Activated naive CD8-positive, alpha-beta T cell (primary cell): Measurements from ENCODE around the gene ITPKB.

ENCODE experiments used
- H3K27ac Mint-ChIP-seq: one replicate; pipeline ENCODE4 v1.8.0; 2021; ENCODE audit warnings: mixed read lengths
- H3K27me3 Mint-ChIP-seq: one replicate; pipeline ENCODE4 v1.8.0; 2021; ENCODE audit warnings: mixed read lengths
- H3K36me3 Mint-ChIP-seq: one replicate; pipeline ENCODE4 v1.8.0; 2021; ENCODE audit warnings: mixed read lengths
- H3K4me1 Mint-ChIP-seq: one replicate; pipeline ENCODE4 v1.8.0; 2021; ENCODE audit warnings: low read depth, mixed read lengths
- H3K4me3 Mint-ChIP-seq: one replicate; pipeline ENCODE4 v1.8.0; 2021; ENCODE audit warnings: mild to moderate bottlenecking, mixed read lengths
- H3K9me3 Mint-ChIP-seq: one replicate; pipeline ENCODE4 v1.8.0; 2021; ENCODE audit warnings: low read depth, mixed read lengths

Gene ITPKB

DNA sequence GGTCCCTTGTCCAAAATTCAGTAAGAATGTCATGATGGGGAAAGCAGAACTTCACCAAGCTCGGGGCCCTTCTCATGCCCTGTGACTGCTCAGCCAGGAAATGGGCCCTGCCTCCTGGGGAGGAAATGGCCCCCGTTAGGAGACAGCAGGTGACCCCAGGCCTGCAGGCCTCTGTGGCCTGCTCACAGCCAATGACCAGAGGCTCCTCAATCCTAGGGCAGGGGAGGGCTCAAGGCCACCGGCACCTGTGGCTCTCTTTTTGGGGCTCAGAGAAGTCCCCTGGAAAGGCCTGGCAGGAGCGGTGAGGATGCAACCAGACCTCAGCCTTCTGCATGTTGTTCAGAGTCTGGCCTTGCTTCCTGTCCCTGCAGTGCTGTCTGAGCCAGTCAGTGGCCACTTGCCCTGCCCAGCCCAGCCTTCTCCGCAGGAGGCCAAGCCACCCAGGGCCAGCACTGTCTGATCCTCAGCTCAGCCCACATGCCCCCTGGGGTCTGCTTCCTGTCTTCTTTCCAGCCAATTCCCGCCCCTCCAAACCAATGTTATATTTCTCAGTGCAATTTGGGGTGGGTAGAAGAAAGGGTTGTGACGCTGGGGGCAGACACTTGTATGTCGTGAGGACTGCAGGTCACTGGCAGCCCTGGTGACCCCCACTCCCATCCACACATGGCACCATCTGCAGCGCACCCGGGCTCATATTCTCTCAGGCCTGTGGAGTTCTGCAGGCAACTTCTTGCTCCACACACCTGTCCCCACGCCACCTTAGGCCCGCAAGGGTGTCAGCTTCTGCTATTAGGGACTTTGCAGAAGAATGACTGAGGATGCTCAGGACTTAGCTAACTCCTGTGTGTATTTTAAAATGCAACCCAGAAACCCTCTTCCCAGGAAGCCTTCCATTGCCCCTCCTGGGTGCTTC lies 83.6 kb downstream of the ITPKB start:
- Mint-ChIP-seq H3K27ac (no peak overlapping the region), H3K4me1 (peaks cover 17% of the 10 kb centered on the region), H3K4me3 (peak overlapping the region; percentile 40), H3K9me3 (no peaks in the 10 kb centered on the region), H3K36me3 (no peaks in the 10 kb centered on the region), H3K27me3 (no peaks in the 10 kb centered on the region)

DNA sequence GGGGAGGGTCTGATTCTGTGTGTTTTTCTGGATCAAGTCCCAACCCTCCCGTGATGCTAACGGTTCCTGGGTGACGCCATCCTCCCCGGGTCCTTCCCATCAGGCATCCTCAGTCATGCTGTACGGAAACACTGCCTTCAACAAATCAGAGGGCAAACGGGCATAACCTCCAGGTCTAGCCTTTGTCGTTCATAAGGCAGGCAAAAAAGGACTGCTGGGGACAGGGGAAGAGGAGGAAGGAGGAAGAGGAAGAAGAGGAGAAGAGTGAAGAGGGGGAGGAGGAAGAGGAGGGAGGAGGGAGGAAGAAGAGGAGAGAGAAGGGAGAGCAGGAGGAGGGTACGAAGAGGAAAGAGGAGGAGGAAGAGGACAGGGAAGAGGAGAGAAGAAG lies 84.4 kb downstream of the ITPKB start:
- Mint-ChIP-seq H3K9me3 (no peaks in the 10 kb centered on the region), H3K4me1 (peaks cover 9% of the 10 kb centered on the region), H3K4me3 (peak overlapping the region; percentile 80), H3K36me3 (no peaks in the 10 kb centered on the region), H3K27me3 (no peaks in the 10 kb centered on the region), H3K27ac (no peak overlapping the region)

DNA sequence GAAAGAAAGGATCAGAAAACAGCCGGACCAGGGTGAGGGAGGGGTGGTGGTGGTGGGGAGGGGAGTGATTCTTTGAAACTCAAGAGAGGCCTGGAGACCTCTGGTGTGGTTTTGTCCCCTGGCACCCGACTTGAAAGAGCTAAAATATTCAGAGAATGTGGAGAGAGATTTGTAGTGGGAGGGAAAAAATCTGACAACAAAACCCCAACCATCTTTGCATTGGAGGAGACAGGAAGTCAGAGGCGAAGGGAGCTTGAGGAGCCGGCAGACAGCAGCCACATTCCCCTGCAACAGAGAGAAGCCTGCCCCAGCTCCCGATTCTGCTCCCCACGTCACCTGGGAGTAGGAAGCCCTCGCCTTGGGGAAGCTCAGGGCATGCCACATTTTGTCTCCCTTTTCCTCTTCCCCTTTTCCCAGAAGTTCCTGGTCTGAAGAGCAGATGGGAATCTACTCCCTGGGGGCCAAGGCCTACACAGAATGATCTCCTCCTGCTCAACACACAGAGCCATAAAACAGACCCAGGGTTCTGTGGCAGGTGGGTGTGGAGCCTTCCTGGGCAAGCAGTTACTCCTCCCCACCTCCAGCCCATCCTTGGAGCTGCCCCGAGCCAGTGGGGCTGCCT lies 84.9 kb downstream of the ITPKB start:
- H3K27ac Mint-ChIP-seq: no peak overlapping the region
- no peaks in the 10 kb centered on the region for H3K9me3 Mint-ChIP-seq
- peaks cover 8% of the 10 kb centered on the region for H3K4me1 Mint-ChIP-seq
- peaks cover 2% of the 10 kb centered on the region for H3K36me3 Mint-ChIP-seq
- peak overlapping the region; percentile 80 for H3K4me3 Mint-ChIP-seq
- H3K27me3 Mint-ChIP-seq: no peaks in the 10 kb centered on the region

DNA sequence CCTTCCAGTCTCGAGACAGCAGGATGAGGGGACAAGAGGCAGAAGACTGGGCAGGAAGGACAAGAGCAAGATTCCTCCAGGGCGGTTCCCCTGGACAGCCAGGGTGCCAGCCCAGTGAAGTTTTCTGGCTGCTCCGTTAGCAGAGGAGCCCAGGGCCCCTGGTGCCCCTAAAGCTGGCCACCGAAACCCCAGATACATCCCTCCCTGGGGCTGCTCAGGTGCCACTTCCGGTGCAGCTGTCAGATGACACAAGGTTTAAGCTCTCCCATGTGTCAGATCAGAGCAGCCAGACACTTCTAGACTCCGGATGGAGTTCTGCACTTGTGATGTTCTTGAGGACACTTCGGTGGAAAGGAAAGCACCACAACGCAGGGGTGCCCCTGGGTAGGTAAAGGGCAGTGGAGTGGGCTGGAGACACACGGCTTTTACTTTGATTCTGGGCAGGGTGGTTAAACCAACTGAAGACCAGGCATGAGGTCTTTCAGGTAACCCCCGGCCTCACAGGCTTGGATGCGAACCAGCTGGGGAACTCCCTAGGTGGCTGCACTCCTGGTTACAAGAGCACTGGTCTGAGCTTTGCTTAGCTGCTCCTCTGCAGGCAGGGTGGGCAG lies 85.7 kb downstream of the ITPKB start:
- Mint-ChIP-seq H3K36me3 (peaks cover 2% of the 10 kb centered on the region), H3K4me3 (peak overlapping the region; percentile 80)

DNA sequence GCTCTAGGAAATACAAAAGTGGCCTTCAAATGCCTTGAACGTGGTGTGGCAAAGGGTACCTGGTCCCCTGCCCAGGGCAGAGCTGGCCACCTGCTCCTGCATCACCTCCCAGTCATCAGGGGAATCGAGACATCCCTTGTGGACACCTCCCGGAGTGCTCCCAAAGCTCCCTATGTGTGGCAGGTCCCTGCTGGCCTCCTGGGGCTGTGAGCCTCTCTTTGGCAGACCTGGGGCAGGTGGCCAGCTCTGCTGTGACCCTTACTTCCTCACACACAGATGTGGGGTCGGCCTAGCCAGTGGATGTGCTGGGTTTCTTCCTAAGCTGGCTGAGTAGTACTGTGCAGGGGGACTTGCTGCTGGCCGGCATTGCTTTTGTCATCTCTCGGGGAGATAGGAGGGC lies 86.5 kb downstream of the ITPKB start:
- peaks cover 17% of the 10 kb centered on the region for H3K4me1 Mint-ChIP-seq
- no peak overlapping the region for H3K27ac Mint-ChIP-seq
- no peaks in the 10 kb centered on the region for H3K27me3 Mint-ChIP-seq
- peak overlapping the region; percentile 80 for H3K4me3 Mint-ChIP-seq
- H3K9me3 Mint-ChIP-seq: no peaks in the 10 kb centered on the region
- peaks cover 8% of the 10 kb centered on the region for H3K36me3 Mint-ChIP-seq

More for the DNA sequence above, 85.7 kb downstream of the ITPKB start:
- Mint-ChIP-seq H3K27ac (no peak overlapping the region), H3K27me3 (no peaks in the 10 kb centered on the region), H3K4me1 (peaks cover 11% of the 10 kb centered on the region), H3K9me3 (no peaks in the 10 kb centered on the region)

DNA sequence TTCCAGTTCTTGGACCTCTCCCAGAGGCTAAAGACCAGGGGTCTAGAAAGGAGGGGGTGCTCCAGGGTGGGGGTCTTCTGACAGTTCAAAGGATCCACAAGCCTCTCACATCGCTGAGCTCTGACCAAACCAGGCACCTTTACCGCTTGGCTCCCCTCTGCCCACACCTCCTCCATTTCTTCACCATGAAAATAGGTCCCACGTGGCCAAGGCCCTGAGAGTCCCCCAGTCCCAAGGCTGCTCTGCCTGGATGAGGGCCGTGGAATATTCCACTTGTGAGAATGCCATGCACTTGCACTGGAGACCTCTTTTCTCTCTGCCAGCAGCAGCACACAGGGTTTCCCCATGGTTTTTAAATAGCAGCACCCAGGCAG lies 87.4 kb downstream of the ITPKB start:
- Mint-ChIP-seq H3K4me3 (no peak overlapping the region), H3K4me1 (peaks cover 25% of the 10 kb centered on the region), H3K36me3 (peaks cover 8% of the 10 kb centered on the region), H3K9me3 (no peaks in the 10 kb centered on the region), H3K27me3 (no peaks in the 10 kb centered on the region), H3K27ac (no peak overlapping the region)

DNA sequence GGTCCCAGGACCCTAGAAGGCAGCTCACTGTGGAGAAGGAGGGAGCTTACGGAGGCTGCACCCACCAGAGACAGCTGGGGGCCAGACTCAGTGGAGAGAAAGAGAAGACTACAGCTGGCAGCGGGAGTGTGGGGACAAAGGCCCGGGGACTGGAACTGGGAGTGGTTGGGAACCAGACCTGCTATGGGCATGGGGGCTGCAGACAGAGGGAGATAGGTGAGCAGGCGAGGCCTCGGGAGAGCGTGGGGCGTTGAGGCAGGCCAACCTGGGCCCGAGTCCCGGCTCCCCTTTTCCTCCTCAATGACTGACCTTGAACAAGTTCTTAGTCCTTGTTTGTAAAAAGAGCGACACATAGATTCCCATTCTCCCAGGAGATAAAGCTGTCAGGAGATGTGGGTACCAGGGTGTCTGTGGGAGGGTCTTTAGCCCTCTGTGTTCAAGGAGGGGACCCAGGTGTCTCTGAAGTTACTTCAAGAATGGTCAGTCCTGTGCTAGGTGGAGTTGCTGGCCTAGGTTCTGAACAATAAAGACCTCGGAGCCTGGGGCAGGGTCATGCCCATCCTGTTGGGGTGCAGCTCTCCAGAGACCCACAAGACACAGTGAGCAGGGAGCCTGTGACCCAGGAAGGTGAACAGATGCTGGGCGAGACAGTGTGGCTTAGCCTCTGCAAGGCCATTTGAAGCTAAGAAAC lies 87.9 kb downstream of the ITPKB start:
- Mint-ChIP-seq H3K4me3 (no peak overlapping the region), H3K36me3 (peaks cover 8% of the 10 kb centered on the region), H3K27ac (peak overlapping the region; percentile 85), H3K4me1 (peaks cover 30% of the 10 kb centered on the region), H3K27me3 (no peaks in the 10 kb centered on the region), H3K9me3 (no peaks in the 10 kb centered on the region)

DNA sequence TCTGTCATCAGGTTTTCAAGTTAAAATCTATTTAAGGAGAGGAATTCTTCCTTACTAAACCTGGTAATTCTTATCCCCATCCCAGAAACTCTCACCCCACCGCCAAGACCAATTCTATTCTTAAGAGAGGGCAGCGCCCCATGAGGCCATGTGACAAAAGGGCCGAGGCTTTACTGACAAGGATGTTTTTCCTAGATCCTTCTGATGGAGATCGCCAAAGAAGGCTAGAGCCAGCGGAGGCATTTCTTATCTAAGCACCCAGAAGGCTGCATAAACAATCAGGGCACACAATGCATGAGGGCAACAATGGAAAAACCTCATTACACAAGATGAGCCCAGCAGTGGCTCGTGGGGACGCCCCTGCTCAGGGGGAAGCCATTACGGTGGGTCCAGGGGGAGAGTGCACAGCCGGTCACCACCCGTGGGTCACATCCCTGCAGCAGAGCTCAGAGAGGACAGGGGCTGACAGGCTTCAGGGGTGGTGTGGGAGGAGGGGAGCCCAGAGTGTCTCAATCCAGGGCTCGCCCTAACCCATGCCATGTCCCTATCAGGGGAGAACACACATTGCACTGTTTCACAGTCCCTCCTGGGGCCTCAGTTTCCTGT lies 88.7 kb downstream of the ITPKB start:
- Mint-ChIP-seq H3K27ac (peak overlapping the region; percentile 85), H3K4me3 (peak overlapping the region; percentile 38), H3K27me3 (no peaks in the 10 kb centered on the region), H3K9me3 (no peaks in the 10 kb centered on the region), H3K4me1 (peaks cover 37% of the 10 kb centered on the region), H3K36me3 (peaks cover 8% of the 10 kb centered on the region)

DNA sequence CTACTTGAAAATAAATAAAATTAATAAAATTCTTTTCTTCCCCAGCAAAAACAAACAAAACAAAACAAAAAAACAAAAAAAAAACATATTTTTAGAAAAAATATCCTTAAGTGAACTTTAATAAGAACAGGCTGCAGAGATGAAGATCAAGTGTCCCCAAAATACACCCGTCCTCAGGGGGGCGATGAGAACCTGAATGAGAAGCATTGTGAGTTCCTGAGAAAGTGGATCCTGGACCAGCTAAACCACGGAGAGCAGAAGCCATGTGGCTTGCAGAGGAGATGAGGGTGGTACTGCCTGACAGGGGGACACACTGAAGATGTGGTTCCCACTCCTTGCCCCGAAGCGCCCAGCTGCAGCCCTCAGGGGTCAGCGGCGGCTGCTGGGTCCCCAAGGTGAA lies 89.3 kb downstream of the ITPKB start:
- no peaks in the 10 kb centered on the region for H3K27me3 Mint-ChIP-seq
- no peak overlapping the region for H3K4me3 Mint-ChIP-seq
- H3K9me3 Mint-ChIP-seq: no peaks in the 10 kb centered on the region
- peaks cover 42% of the 10 kb centered on the region for H3K4me1 Mint-ChIP-seq
- peak overlapping the region; percentile 85 for H3K27ac Mint-ChIP-seq
- peaks cover 8% of the 10 kb centered on the region for H3K36me3 Mint-ChIP-seq

DNA sequence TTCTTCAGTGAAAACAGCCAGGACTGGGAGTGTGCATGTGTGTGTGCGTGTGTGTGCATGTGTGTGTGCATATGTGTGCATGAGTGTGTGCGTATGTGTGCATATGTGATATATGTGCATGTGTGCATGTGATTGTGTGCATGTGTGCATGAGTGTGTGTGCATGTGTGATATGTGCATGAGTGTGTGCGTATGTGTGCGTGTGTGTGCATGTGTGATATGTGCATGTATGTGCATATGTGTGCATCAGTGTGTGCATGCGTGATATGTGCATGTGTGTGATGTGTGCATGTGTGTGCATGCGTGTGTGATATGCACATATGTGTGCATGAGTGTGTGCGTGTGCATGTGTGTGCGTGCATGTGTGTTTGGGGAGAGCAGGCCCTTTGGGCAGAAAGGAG lies 89.8 kb downstream of the ITPKB start:
- Mint-ChIP-seq H3K9me3 (no peaks in the 10 kb centered on the region), H3K4me1 (peaks cover 48% of the 10 kb centered on the region), H3K27ac (peak overlapping the region; percentile 73), H3K4me3 (no peak overlapping the region), H3K36me3 (peaks cover 8% of the 10 kb centered on the region), H3K27me3 (no peaks in the 10 kb centered on the region)

DNA sequence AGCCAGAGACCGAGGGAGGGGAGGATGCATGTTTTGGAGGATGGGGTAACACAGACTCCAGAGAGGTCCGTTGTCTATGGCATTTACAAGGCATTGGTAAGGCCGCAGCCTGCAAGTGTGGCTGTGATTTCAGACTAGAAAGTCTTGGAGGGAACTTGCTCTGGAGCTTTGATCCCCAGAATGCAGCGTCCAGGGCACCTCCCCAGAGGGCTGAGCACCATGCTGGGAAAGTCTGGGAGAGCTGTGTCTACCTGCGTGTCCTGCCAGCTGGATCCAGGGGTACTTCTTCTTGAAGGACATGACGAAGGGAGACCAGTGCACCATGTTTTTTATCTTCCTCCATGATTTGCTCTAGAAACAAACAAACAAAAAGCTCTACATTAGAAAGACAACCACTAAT lies 90.7 kb downstream of the ITPKB start:
- Mint-ChIP-seq H3K4me1 (peaks cover 56% of the 10 kb centered on the region), H3K27ac (peak overlapping the region; percentile 73), H3K4me3 (no peak overlapping the region), H3K9me3 (no peaks in the 10 kb centered on the region), H3K36me3 (peaks cover 8% of the 10 kb centered on the region), H3K27me3 (no peaks in the 10 kb centered on the region)

DNA sequence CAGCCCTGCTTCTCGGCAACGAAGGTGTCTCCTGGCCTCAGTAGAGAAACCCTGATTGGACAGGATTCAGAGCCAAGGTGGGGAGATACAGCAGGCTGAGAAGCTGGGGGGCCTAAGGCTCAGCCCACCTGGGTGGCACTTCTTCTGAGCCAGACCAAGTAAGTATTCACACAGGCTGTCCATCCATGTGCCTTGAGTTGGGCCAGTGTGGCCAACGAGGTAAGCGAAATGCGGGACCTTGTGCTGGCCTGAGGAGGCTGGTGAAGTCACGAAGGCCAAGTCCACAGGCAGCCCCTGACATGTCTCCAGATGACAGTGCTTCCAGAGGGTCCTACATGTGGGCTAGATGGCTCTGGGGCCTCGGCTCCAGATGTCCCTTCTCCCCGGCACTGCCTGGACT lies 91.4 kb downstream of the ITPKB start:
- Mint-ChIP-seq H3K27me3 (no peaks in the 10 kb centered on the region), H3K27ac (peak overlapping the region; percentile 64), H3K36me3 (peaks cover 10% of the 10 kb centered on the region), H3K4me3 (no peak overlapping the region), H3K4me1 (peaks cover 63% of the 10 kb centered on the region), H3K9me3 (no peaks in the 10 kb centered on the region)

DNA sequence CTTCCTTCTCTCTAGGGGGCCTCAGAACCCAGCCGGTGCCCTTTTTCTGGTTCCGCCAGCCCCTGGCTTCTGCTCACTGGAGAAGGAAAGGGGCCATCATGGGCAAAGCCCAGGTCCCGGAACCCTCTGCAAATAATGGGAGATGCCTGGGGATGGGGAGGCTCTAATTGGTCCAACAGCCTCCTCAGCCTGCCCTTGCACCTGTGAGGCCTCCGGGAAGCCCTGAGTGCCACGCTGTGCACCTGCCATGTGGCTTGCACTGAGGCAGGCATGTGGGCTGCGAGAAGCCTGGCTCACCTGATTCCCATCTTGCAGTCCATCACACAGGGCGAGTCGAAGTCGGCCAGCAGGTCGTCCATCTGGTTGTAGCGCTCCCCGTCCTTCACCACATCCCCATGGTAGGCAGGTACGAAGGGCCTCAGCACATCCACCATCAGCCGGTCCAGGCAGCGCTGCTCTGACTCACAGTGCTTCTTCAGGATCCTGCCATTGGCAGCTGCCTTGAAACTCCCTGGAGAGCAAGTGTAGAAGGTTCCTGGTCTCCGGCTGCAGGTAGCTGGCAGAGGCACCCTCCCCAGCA lies 92.1 kb downstream of the ITPKB start:
- Mint-ChIP-seq H3K9me3 (no peaks in the 10 kb centered on the region), H3K27me3 (no peaks in the 10 kb centered on the region), H3K4me1 (peaks cover 66% of the 10 kb centered on the region), H3K27ac (peak overlapping the region; percentile 86), H3K36me3 (peaks cover 10% of the 10 kb centered on the region), H3K4me3 (no peak overlapping the region)
